Fibroblast of villous mesenchyme (primary cell): ENCODE results near the gene PLXDC1. TPM values are rescaled to one million over a fixed set of nuclear protein-coding genes. Genes with fewer than 3 reads are reported as not detected.

Source experiments
- DNase-seq: peaks from one replicate; pipeline ENCODE4 v3.0.0-alpha.2; 2010; ENCODE audit warnings: low read depth
- H3K4me3 ChIP-seq: 2 replicates; pipeline ENCODE4 v1.5.1; 2011; ENCODE audit warnings: low read depth, mild to moderate bottlenecking, low read length
- total RNA-seq: library from RNA; depleted of rRNA; stranded (reverse); fragments of >200 nt; gene quantifications from 2 replicates; pipeline ENCODE4 v1.2.3, GENCODE V29; 2012
- TF ChIP-seq, protein P1 (sequence below): IDR thresholded peaks from 2 replicates; pipeline ENCODE4 v1.5.1; 2012; ENCODE audit warnings: low read depth, mild to moderate bottlenecking, low read length; ENCODE audit not compliant: insufficient read depth

The PLXDC1 gene
- total RNA-seq, 1 donor = 0.43 TPM

GRCh38 chr17:39118674-39119419 lies 32.6 kb downstream of the PLXDC1 start:
- no peak overlapping the region for H3K4me3 ChIP-seq
- no peak for DNase-seq
- TF ChIP-seq, protein P1, sequence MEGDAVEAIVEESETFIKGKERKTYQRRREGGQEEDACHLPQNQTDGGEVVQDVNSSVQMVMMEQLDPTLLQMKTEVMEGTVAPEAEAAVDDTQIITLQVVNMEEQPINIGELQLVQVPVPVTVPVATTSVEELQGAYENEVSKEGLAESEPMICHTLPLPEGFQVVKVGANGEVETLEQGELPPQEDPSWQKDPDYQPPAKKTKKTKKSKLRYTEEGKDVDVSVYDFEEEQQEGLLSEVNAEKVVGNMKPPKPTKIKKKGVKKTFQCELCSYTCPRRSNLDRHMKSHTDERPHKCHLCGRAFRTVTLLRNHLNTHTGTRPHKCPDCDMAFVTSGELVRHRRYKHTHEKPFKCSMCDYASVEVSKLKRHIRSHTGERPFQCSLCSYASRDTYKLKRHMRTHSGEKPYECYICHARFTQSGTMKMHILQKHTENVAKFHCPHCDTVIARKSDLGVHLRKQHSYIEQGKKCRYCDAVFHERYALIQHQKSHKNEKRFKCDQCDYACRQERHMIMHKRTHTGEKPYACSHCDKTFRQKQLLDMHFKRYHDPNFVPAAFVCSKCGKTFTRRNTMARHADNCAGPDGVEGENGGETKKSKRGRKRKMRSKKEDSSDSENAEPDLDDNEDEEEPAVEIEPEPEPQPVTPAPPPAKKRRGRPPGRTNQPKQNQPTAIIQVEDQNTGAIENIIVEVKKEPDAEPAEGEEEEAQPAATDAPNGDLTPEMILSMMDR = no peak

GRCh38 chr17:39116224-39116623 lies 35.2 kb downstream of the PLXDC1 start:
- DNase-seq = no peak
- H3K4me3 ChIP-seq = no peak overlapping the region
- TF ChIP-seq, protein P1 = no peak

- H3K4me3 ChIP-seq = no peak overlapping the region
- DNase-seq = peak; percentile 61
- TF ChIP-seq, protein P1 = no peak
These were observed 36.3 kb downstream of the PLXDC1 start for GRCh38 chr17:39115135-39115534.

- H3K4me3 ChIP-seq = no peak overlapping the region
- DNase-seq = peak; percentile 71
- TF ChIP-seq, protein P1 = no peak
These were observed 36.7 kb downstream of the PLXDC1 start for GRCh38 chr17:39114723-39115122.

GRCh38 chr17:39113871-39114270 lies 37.6 kb downstream of the PLXDC1 start:
- no peak overlapping the region for H3K4me3 ChIP-seq
- DNase-seq = no peak
- TF ChIP-seq, protein P1 = no peak

GRCh38 chr17:39110435-39111136 lies 40.9 kb downstream of the PLXDC1 start:
- DNase-seq = no peak
- TF ChIP-seq, protein P1 = no peak
- no peak overlapping the region for H3K4me3 ChIP-seq
